ENCODE results near the gene CADM1. TPM values are rescaled to one million over a fixed set of nuclear protein-coding genes. Genes with fewer than 3 reads are reported as not detected.

The CADM1 gene
- total and polyA plus RNA-seq, 8 donors = 0.58 to 29.7 (median 5.3) TPM

GRCh38 chr11:115197433-115197832 is 306.8 kb downstream of the CADM1 start:
- peaks cover 0 to 10% (median 0%) of the 10 kb centered on the region in 4 donors for H3K4me1 ChIP-seq
- no peak for TF ChIP-seq CTCF (IDR thresholded peaks at IDR 0.05)
- no peak for TF ChIP-seq POLR2AphosphoS5 (IDR thresholded peaks at IDR 0.05)
- no peak for TF ChIP-seq EP300 (IDR thresholded peaks at IDR 0.05)
- TF ChIP-seq POLR2A (IDR thresholded peaks at IDR 0.05) = no peak
- no peaks in the 10 kb centered on the region for H3K27me3 ChIP-seq
- intact Hi-C loops (cut with DNase I; ENCODE audit: low total_unique reads) = no loop called here
- H3K36me3 ChIP-seq = no peaks in the 10 kb centered on the region
- no peaks in the 10 kb centered on the region for H3K9me3 ChIP-seq
- WGBS, 5 donors = 32 to 67% (median 52%) methylated on average over 1 of the region's 1 CpG
- no peak overlapping the region for H3K4me3 ChIP-seq
- no peak overlapping the region for H3K27ac ChIP-seq
- no peak for DNase-seq

- H3K4me1 ChIP-seq = peaks cover 0 to 10% (median 0%) of the 10 kb centered on the region in 4 donors
- H3K27me3 ChIP-seq = no peaks in the 10 kb centered on the region
- no peaks in the 10 kb centered on the region for H3K36me3 ChIP-seq
- intact Hi-C loops (cut with DNase I; ENCODE audit: low total_unique reads) = no loop called here
- 78 to 95% (median 92%) methylated on average over 3 of the region's 3 CpGs for WGBS, 5 donors
- H3K27ac ChIP-seq = no peak overlapping the region
- TF ChIP-seq POLR2AphosphoS5 (IDR thresholded peaks at IDR 0.05) (no peak), POLR2A (IDR thresholded peaks at IDR 0.05) (no peak), EP300 (IDR thresholded peaks at IDR 0.05) (no peak)
- no peaks in the 10 kb centered on the region for H3K9me3 ChIP-seq
- no peak overlapping the region for H3K4me3 ChIP-seq
- no peak for DNase-seq
Measured at GRCh38 chr11:115197031-115197430, 307.2 kb downstream of the CADM1 start.

- H3K27me3 ChIP-seq = no peaks in the 10 kb centered on the region
- no peak for TF ChIP-seq POLR2A (IDR thresholded peaks at IDR 0.05)
- TF ChIP-seq EP300 (IDR thresholded peaks at IDR 0.05) = no peak
- no peaks in the 10 kb centered on the region for H3K4me1 ChIP-seq
- 78 to 88% (median 85%) methylated on average over 5 of the region's 5 CpGs for WGBS, 5 donors
- H3K27ac ChIP-seq = peak overlapping the region in 1 of 5 donors; percentile 45
- intact Hi-C loops (cut with DNase I; ENCODE audit: low total_unique reads) = no loop called here
- H3K36me3 ChIP-seq = no peaks in the 10 kb centered on the region
- no peak for DNase-seq
- no peaks in the 10 kb centered on the region for H3K9me3 ChIP-seq
- H3K4me3 ChIP-seq = no peak overlapping the region
Measured at GRCh38 chr11:115194802-115195110, 309.5 kb downstream of the CADM1 start.

- no peak overlapping the region for H3K4me3 ChIP-seq
- no peaks in the 10 kb centered on the region for H3K9me3 ChIP-seq
- H3K27me3 ChIP-seq = no peaks in the 10 kb centered on the region
- no peaks in the 10 kb centered on the region for H3K36me3 ChIP-seq
- DNase-seq = no peak
- intact Hi-C loops (cut with DNase I; ENCODE audit: low total_unique reads) = no loop called here
- TF ChIP-seq CTCF (IDR thresholded peaks at IDR 0.05) = no peak
- TF ChIP-seq POLR2A (IDR thresholded peaks at IDR 0.05) = no peak
- TF ChIP-seq POLR2AphosphoS5 (IDR thresholded peaks at IDR 0.05) = no peak
- TF ChIP-seq EP300 (IDR thresholded peaks at IDR 0.05) = no peak
- H3K27ac ChIP-seq = peak overlapping the region in 1 of 5 donors; percentile 45
- H3K4me1 ChIP-seq = no peaks in the 10 kb centered on the region
- WGBS, 5 donors = 74 to 80% (median 75%) methylated on average over 15 of the region's 15 CpGs
Measured at GRCh38 chr11:115193914-115194801, 310.1 kb downstream of the CADM1 start.

- TF ChIP-seq EP300 (IDR thresholded peaks at IDR 0.05) = no peak
- no peak for TF ChIP-seq POLR2AphosphoS5 (IDR thresholded peaks at IDR 0.05)
- TF ChIP-seq POLR2A (IDR thresholded peaks at IDR 0.05) = no peak
- TF ChIP-seq CTCF (IDR thresholded peaks at IDR 0.05) = no peak
Measured at GRCh38 chr11:115191761-115192160, 312.5 kb downstream of the CADM1 start.

More at GRCh38 chr11:115191761-115192160, 312.5 kb downstream of the CADM1 start:
- intact Hi-C loops (cut with DNase I; ENCODE audit: low total_unique reads) = no loop called here
- no peaks in the 10 kb centered on the region for H3K4me1 ChIP-seq
- no peaks in the 10 kb centered on the region for H3K9me3 ChIP-seq
- H3K4me3 ChIP-seq = no peak overlapping the region
- no peaks in the 10 kb centered on the region for H3K36me3 ChIP-seq
- DNase-seq = no peak
- H3K27me3 ChIP-seq = no peaks in the 10 kb centered on the region
- H3K27ac ChIP-seq = no peak overlapping the region

Measured in stomach (tissue), 9 donors.